CD4-positive, alpha-beta T cell treated with Interleukin-10 for 1 hour (primary cell): ENCODE results near the gene FXYD6.

Source experiments
- DNase-seq: peaks from one replicate; pipeline ENCODE4 v3.0.0-alpha.2; 2020

Gene FXYD6

GRCh38 chr11:117842131-117842941 is 34.1 kb downstream of the FXYD6 start:
- no peak for DNase-seq

DNA sequence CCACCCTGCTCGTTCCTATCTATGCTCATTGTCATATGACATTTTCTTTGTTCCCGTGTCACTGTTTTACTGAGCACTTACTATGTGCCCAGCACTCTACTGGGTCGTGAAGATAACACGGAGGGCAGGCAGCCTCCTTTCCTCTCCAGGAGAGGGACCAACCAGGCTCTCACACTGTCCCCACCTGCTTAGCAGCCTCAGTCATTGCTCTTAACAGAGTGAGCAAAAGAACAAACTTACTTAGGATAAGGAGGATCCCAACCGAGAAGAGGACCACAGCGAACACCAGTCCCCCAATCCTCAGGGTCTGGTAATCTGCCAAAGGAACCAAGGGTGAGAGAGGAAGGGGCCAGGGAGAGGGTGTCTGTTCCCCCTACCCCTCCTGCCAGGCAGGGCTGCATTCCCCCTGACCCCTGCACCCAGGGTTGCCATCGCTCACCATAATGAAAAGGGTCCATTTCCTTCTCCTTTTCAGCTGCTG is 34.9 kb downstream of the FXYD6 start:
- DNase-seq = no peak

- DNase-seq = no peak
Observed at GRCh38 chr11:117840881-117841550, 35.4 kb downstream of the FXYD6 start.

DNA sequence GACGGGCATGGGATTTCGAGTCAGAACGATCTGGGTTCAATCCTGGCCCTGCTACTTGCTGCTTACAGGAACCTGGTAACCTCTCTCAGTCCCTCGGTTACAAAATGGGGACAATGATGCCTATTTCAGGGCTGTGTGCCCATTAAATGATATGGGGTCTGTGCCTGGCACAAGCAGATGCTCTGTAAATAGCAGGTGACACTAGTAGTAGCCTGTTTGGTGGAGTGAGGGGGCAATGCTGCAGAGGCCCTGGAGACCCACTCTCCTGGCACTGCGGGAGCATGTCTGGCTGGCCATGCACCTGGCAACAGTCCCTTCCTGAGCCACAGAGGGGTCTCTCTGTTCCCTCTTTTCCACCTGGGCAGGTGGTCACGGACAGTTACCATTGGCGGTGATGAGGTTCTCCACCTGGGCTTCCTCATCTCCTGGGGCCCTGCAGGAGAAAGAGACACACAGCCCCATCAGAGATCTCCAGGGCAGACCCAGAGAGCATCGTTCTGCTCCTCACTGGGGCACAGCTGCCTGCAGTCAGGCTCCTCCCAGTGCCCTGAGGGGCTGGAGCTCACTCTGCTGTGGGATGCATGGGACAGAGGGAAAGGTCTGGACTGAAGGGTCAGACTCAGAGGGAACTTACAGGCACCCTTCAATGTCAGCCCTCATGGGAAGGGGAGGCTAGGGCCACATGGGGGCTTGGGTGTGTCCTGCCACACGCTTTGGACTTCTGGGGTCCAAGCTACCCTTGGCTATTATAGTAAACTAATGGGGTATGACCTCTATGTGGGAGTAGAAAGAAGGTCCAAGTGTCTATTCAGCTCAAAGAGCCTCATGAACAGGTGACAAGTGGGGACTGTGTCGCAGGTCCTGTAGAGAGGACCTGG is 36.3 kb downstream of the FXYD6 start:
- DNase-seq = no peak

DNA sequence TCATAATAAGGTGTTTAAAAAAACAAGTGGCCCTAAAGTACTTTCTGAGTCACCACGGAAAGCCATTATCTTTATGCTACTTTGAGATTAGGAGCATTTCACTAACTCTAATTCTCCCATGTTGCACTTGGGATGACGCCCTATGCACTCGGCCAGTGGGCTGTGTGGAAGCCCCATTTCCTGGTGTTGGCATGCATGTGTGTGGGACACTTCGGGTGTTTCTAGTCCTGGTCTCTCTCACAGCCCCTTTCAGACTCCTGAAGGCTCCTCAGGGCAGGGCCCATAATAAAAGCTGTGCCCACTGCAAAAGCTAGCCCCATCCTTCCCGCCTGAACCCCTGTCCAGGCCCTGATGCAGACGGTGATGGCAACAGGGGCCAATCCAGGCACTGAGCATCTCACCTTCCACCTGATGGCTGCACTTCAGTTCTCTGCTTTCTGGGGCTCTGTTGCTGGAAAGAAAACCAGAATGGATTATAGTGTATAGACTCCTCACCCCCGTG is 37.0 kb downstream of the FXYD6 start:
- no peak for DNase-seq

DNA sequence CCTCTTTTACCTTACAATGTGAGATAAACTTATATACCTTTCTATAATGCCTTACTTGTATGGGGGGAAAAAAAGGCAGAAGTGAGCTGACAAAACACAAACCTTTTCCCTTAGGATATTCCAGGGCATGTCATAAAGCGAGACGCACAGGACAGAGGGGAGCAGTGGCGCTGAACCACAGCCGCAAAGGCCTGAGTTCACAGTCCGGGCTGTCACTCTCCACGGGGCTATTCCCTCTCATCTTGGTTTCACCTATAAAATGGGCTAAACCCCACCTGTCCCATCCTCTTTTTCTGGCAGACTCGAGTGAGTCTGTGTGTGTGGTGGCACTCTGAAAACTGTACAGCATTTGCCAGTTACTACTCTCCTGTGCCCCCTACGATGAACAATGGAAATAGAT is 37.6 kb downstream of the FXYD6 start:
- no peak for DNase-seq

- no peak for DNase-seq
Observed at GRCh38 chr11:117837791-117838190, 38.7 kb downstream of the FXYD6 start.

DNA sequence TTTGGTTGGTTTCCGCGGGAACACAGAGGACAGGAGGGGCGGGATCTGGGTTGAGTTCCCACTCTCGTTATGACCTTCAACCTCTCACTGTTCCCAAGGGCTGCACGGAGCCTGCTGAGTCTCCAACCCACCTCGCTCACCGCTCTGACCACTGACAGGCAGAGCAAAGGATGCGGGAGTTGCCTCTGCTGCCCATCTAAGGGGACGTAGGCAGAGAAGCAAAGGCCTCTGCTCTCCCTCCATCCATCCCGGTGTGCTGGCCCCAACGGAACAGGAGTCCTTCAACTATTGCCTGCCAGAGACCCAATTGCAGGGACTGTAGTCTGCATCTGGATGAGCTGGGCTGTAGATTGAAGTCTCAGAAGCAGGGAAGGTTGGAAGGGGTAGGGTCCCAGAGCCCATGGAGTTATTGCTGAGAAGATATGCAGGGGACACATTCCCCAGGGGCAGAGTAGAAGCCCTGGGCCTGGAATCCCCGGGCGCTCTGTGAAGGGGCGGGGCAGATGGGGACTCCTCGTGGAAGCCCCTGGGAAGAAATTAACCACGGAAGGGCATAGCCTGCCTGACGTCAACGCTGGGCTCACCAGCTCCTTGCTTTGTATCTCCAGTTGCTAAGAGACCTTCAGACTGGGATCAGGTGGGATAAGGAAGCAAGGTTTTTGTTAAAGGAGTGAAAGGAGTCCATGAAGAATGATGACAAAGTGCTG is 39.2 kb downstream of the FXYD6 start:
- DNase-seq = no peak

GRCh38 chr11:117836077-117836960 is 40.1 kb downstream of the FXYD6 start:
- DNase-seq = no peak

DNA sequence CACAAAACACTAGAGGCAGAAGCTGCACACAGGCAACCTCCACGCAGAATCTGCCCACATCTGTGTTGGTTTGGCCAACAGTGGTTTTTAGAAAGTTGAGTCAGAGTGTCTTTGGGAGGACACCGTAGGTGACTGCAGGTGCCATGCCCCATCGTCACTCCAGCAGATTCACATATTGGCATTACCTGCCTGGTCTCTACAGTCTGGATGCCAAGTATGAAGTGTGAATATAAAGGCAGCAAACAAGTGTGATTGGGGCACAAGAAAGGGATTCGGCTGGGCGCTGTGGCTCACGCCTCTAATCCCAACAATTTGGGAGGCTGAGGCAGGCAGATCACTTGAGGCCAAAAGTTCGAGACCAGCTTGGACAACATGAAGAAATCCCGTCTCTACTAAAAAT is 40.9 kb downstream of the FXYD6 start:
- DNase-seq = no peak

DNA sequence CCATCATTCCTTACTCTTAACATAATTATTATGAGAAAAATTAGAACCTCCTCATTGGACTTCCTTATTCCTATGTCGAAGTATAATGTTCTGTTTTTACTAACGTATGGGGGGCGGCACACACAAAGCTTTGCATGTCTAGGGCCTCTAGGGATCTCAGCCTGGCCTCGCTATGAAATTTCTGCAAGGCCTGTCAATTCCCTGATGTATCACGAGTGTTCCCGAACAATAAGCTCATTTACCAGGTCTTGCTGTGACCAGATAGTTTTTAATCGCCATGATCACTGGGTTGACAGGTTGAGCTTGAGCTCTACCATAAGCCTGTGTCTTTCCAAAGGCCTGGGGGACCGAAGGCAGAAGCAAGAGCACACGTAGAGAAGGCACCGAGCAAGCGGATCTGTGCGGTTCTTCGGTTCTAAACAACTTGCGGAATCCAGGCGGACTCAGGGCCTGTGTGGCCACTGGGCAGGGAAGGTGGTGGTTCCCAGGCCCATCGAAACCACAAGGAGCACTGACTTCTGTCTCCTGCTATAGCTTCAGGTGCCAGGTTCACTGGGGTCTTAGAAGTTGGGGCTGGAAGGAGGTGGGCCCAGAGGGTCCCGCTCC is 41.5 kb downstream of the FXYD6 start:
- DNase-seq = no peak

- DNase-seq = no peak
Observed at GRCh38 chr11:117834068-117834810, 42.2 kb downstream of the FXYD6 start.

DNA sequence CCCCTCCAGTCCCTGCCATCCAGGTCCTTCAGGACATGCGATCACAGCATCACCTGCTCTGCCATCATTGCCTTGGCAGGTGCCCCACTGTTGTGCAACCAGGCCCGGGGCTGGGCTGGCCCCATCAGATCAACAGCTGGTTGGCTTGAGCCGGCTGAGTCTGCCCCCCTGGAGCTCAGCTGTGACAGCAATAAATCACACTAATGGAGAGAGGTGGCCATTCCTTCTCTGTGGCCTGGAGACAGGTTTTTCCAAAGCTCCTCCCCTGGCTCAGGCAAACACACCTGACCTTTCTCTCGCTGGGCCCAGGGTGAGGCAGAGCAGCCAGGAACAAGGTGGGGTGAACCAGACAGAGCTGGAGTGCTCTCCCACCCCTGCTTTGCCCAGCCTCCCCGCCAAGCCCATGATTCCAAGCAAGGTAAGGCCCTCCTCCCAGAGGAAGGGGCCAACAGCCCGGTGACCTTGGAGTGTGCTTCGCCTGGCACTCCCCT is 43.0 kb downstream of the FXYD6 start:
- no peak for DNase-seq

- DNase-seq = no peak
Observed at GRCh38 chr11:117832511-117832910, 43.9 kb downstream of the FXYD6 start.

DNA sequence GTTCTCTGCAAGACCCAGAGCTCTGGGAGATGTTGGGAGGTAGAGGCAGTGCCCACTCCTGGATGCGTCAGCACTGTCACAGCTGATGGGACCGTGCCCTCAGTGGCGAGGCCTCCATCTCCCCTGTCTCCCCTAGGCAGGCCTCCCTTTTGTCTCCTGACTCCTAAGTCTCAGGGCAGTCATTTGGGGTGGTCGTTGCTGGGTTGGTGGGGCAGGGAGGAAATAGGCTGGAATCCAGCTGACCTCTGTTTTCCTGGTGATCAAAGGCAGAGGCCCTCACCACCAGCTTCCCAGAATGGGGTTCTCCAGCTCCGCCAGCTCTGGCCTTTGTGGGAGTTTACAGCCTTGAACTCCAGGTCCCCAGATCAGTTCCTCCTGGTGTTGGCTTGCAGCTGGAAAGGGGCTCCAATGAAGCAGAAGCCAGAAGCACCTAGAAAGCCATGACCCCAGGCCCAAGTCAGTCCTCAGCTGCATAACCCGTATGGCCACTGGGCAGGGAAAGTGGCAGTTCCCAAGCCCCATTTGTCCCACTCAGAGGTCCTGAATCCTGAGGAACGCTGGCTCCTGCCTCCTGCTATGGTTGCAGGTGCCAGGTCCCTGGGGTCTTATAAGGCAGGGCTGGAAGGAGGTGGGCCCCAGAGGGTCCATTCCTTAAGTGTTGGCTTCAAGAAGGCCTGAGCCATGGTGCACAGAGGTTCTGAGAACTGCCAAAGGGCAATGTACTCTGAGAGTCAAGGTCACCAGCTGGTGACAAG is 44.6 kb downstream of the FXYD6 start:
- no peak for DNase-seq

DNA sequence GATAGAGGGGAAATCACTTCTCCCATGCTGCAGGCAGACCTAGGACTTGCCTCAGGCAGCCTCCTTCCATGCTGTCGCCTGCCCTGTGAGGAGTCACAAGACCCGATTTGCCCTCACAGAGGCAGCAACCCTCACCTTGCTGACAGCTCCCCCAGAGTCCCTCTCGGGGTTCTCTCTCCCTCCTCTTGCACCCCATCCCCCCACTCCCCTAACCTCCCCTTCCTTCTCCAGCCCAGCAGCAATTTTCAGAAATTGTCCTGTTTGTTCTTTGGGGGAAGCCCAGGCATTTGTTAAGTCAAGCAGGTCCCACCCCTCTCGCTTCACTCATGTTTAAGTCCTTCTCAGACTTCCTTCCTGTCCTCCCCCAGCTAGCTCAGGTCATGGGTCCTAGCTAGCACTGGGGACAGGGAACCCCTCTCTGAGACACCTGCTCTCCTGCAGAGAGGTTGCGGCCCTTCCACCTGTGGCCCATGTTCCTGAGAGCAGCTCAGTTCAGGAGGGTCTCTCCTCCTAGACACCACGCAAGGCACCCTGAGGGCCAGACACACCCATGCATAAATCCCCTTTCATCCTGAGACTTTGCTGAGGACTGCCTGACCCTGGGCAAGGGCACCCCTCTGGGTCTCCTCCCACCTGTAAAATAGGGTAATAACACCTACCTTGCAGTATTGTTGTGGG is 45.6 kb downstream of the FXYD6 start:
- DNase-seq = no peak

DNA sequence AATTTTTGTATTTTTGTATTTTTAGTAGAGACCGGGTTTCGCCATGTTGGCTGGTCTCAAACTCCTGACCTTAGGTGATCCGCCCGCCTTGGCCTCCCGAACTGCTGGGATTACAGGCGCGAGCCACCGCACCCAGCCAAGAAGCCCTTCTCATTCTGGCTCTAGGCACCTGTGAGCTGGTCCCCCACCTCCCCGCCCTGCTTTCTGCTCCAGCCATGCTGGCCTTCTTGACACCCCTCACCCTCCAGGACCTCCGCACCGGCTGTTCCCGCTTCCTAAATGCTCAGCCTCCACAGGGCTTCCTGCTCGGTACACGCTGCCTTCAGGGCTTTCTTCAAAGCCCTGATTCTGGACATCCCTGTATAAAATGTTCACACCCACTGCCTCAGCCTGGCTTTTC is 46.4 kb downstream of the FXYD6 start:
- no peak for DNase-seq

DNA sequence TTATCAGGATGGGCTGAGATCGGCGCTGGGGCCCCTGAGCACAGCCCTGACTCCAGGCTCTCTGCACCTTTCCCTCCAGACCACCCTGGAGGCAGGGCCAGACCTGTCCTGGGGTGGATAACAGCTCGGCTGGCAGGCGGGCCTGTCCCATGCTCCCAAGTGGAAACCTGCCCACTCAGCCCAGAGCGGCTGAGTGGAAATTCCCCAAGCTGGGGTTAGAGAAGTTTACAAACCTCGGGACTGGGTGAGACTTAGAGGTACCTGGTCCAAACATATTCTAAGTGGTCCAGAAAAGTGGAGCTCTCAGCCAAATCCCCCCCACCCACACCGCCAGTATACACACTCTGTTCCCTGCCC is 47.1 kb downstream of the FXYD6 start:
- no peak for DNase-seq
